HepG2 (cell line): ENCODE data around the gene PPP6R2. TPM values are rescaled to one million over a fixed set of nuclear protein-coding genes. Genes with fewer than 3 reads are reported as not detected.

Experiments used
- ATF7-NPFF ChIP-seq: sonication (generic); formaldehyde crosslinking; IDR thresholded peaks from 2 replicates; pipeline ENCODE4 v1.8.1; 2023; ENCODE audit warnings: mild to moderate bottlenecking, low read depth, missing genetic modification reagents, moderate library complexity
- BATF2 ChIP-seq: sonication (generic); formaldehyde crosslinking; IDR thresholded peaks from 2 replicates; pipeline ENCODE4 v1.8.0; 2022; ENCODE audit warnings: mild to moderate bottlenecking, missing genetic modification reagents, moderate library complexity
- CBX1 ChIP-seq: IDR thresholded peaks from one replicate; pipeline ENCODE4 v1.6.1; 2016; ENCODE audit warnings: antibody characterized with exemption, low read depth
- CCAR2 ChIP-seq: fragments of 200-400 bp; formaldehyde crosslinking; optimal IDR thresholded peaks from 2 replicates; pipeline ENCODE3; 2018; ENCODE audit warnings: low read depth, mild to moderate bottlenecking, low read length, moderate library complexity
- DBP ChIP-seq: sonication (generic); formaldehyde crosslinking; IDR thresholded peaks from 2 replicates; pipeline ENCODE4 v1.4.0; 2020; ENCODE audit warnings: missing genetic modification reagents; ENCODE audit errors: not compliant biosample characterization
- FOXA3 ChIP-seq: IDR thresholded peaks from 2 replicates; pipeline ENCODE4 v1.6.1; 2016; ENCODE audit warnings: missing genetic modification reagents, missing compliant biosample characterization
- MED8 ChIP-seq: sonication (generic); formaldehyde crosslinking; IDR thresholded peaks from 2 replicates; pipeline ENCODE4 v1.8.1; 2023; ENCODE audit warnings: mild to moderate bottlenecking, missing genetic modification reagents; ENCODE audit not compliant: insufficient replicate concordance
- MEIS2 ChIP-seq: sonication (generic); formaldehyde crosslinking; IDR thresholded peaks from 2 replicates; pipeline ENCODE4 v1.9.0; 2021; ENCODE audit warnings: mild to moderate bottlenecking, missing genetic modification reagents
- MYNN ChIP-seq: sonication (generic); formaldehyde crosslinking; IDR thresholded peaks from 2 replicates; pipeline ENCODE4 v1.4.0; 2020; ENCODE audit warnings: mild to moderate bottlenecking, low read depth, missing genetic modification reagents
- SMYD3 ChIP-seq: sonication (generic); formaldehyde crosslinking; IDR thresholded peaks from 2 replicates; pipeline ENCODE4 v1.8.1; 2023; ENCODE audit warnings: mild to moderate bottlenecking, missing genetic modification reagents
- SNAI1 ChIP-seq: sonication (generic); formaldehyde crosslinking; IDR thresholded peaks from 2 replicates; pipeline ENCODE4 v1.5.0; 2020; ENCODE audit warnings: mild to moderate bottlenecking, missing genetic modification reagents, borderline replicate concordance
- TAF1 ChIP-seq: sonication (generic); formaldehyde crosslinking; IDR thresholded peaks from 2 replicates; pipeline ENCODE4 v1.4.0; 2020; ENCODE audit warnings: missing genetic modification reagents
- ZFP90 ChIP-seq: sonication (generic); formaldehyde crosslinking; IDR thresholded peaks from 2 replicates; pipeline ENCODE4 v1.8.0; 2022; ENCODE audit warnings: missing genetic modification reagents, mild to moderate bottlenecking, inconsistent platforms, borderline replicate concordance
- ZNF121 ChIP-seq: sonication (generic); formaldehyde crosslinking; IDR thresholded peaks from 2 replicates; pipeline ENCODE4 v1.5.0; 2020; ENCODE audit warnings: mild to moderate bottlenecking, missing genetic modification reagents
- ZNF501 ChIP-seq: sonication (generic); formaldehyde crosslinking; IDR thresholded peaks from 2 replicates; pipeline ENCODE4 v1.5.1; 2020; ENCODE audit warnings: mild to moderate bottlenecking, moderate library complexity, missing genetic modification reagents
- ZNF646 ChIP-seq: sonication (generic); formaldehyde crosslinking; IDR thresholded peaks from 2 replicates; pipeline ENCODE4 v1.9.0; 2021; ENCODE audit warnings: mild to moderate bottlenecking, missing genetic modification reagents
- polyA plus RNA-seq, 8 experiments: library from polyadenylated mRNA; depleted of rRNA in 3 of 8; stranded (reverse) in 7 of 8; unstranded in 1 of 8; fragments of >200 nt; fragmentation: Illumina TruSeq in 4 of 8; extraction: Trizol in 4 of 8; gene quantifications; 2 replicates each; pipeline versions ENCODE4 v1.2.1 to v1.2.3, GENCODE V29; 2011 to 2016; ENCODE audit warnings: low read depth in 4 of 8, missing spikeins in 1 of 8, mixed read lengths in 1 of 8; ENCODE audit not compliant: insufficient read depth in 1 of 8
- total RNA-seq, 5 experiments: library from RNA; depleted of rRNA; stranded (reverse); fragments of >200 nt; fragmentation: Illumina TruSeq; extraction: Trizol; gene quantifications; 2 replicates each; pipeline ENCODE4 v1.2.3, GENCODE V29; 2016; ENCODE audit warnings: low read depth in 1 of 5
- TF ChIP-seq, protein P1 (sequence below): sonication (generic); formaldehyde crosslinking; IDR thresholded peaks from 2 replicates; pipeline ENCODE4 v1.5.0; 2020; ENCODE audit warnings: mild to moderate bottlenecking, missing genetic modification reagents

Gene PPP6R2
- total and polyA plus RNA-seq, 2 of the 13 experiments (the other 11 are each of a cell fraction or from before 2014, with no cell fraction given) = 55.0 to 102 TPM

DNA sequence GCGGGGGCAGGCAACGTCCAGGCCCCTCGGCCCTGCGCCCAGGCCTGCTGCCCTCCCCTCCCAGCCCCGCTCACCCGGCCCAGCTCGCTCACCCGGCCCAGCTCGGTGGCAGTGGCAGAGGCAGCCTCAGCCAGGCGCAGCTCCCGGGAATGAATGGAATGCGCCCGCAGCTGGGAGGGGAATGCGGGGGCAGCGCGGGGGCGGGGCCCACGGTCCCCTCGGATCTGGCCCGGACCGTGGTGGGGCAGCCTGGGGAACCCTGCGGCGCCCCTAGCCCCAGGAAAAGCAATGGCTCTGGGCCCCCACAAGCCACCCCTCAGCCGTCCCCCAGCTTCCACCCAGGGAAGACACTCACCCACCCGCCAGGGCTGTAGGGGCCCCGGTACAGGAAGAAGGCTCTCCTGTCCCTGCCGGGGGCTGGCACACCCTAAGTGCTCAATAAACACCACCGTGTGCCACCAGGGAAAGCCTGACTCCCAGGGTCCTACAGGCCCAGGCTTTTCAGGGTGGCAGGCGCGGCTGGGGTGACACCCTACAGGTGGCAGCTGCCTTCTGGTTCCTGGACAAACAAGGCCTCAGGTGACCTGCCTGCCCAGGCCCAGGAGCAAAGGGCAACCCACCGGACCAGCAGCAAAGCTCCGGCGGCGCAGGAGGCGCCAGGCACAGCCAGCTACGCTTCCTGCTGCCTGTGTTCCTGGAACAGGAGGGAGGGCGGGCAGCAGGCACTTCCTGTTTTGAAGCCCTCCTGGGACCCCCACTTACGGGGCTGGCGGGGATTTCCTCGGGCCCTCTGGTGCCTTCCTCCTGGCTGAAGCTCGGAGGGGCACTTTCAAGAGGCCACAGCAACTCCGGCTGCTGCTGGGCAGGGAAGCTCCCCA lies 49.4 kb upstream of the PPP6R2 start (continued):
- TF ChIP-seq MYNN (CRISPR knock-in tag) (0 out of 2 replicates have a peak, but pooled peaks have one; percentile 13), BATF2 (CRISPR knock-in tag) (no peak), DBP (CRISPR knock-in tag) (peak; percentile 46), TAF1 (CRISPR knock-in tag) (peak; percentile 76), ZNF501 (CRISPR knock-in tag) (peak; percentile 86), MED8 (CRISPR knock-in tag) (no peak), MEIS2 (CRISPR knock-in tag) (peak; percentile 78), SNAI1 (CRISPR knock-in tag) (0 out of 2 replicates have a peak, but pooled peaks have one; percentile 19), FOXA3 (CRISPR knock-in tag) (peak; percentile 85), ZFP90 (CRISPR knock-in tag) (peak; percentile 91; the same call in 1 of the 2 replicates), ATF7-NPFF (CRISPR knock-in tag) (peak; percentile 70; the same call in 1 of the 2 replicates), CCAR2 (no peak), SMYD3 (peak; percentile 41; the same call in 1 of the 2 replicates), ZNF121 (peak; percentile 61), ZNF646 (CRISPR knock-in tag) (peak; percentile 47; the same call in 1 of the 2 replicates), CBX1 (peak; percentile 30)
- TF ChIP-seq, protein P1, sequence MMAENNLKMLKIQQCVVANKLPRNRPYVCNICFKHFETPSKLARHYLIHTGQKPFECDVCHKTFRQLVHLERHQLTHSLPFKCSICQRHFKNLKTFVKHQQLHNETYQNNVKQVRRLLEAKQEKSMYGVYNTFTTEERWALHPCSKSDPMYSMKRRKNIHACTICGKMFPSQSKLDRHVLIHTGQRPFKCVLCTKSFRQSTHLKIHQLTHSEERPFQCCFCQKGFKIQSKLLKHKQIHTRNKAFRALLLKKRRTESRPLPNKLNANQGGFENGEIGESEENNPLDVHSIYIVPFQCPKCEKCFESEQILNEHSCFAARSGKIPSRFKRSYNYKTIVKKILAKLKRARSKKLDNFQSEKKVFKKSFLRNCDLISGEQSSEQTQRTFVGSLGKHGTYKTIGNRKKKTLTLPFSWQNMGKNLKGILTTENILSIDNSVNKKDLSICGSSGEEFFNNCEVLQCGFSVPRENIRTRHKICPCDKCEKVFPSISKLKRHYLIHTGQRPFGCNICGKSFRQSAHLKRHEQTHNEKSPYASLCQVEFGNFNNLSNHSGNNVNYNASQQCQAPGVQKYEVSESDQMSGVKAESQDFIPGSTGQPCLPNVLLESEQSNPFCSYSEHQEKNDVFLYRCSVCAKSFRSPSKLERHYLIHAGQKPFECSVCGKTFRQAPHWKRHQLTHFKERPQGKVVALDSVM = peak; percentile 29; the same call in 1 of the 2 replicates
